IMR-90 (cell line): ENCODE results near the gene MTA3. TPM values are rescaled to one million over a fixed set of nuclear protein-coding genes. Genes with fewer than 3 reads are reported as not detected.

ENCODE experiments used
- ATAC-seq: fragments of 200-7000 bp; cut with Tn5 transposase; 2 replicates; pipeline ENCODE4 v1.9.1; 2020; ENCODE audit warnings: low read depth, mild to moderate bottlenecking, moderate library complexity
- BruUV-seq: library from RNA; stranded (reverse); fragments of 400-500 nt; replicated peaks from 2 replicates; lab custom pipeline; 2021; lab: Mats Ljungman, UMichigan
- CTCF ChIA-PET: fragments of 300-600 bp; formaldehyde crosslinking; extraction: SDS; loops from one replicate; lab custom pipeline; 2021; ENCODE audit warnings: antibody characterized with exemption; lab: Yijun Ruan, JAX
- POLR2A ChIA-PET: fragments of 300-600 bp; sonication (Branson Sonifier 250); formaldehyde crosslinking; loops from one replicate; lab custom pipeline; 2022; ENCODE audit warnings: antibody characterized with exemption; ENCODE audit not compliant: unreplicated experiment; lab: Charles Lee
- DNase-seq: peaks from one replicate; pipeline ENCODE4 v3.0.0; 2013
- H2AFZ ChIP-seq: replicated peaks from 2 replicates; pipeline ENCODE3; 2013; ENCODE audit warnings: low read length, mild to moderate bottlenecking; ENCODE audit not compliant: poor library complexity
- H2AK5ac ChIP-seq: 2 replicates; pipeline ENCODE4 v1.6.1; 2013; ENCODE audit warnings: low read depth, low read length, inconsistent platforms
- H2AK9ac ChIP-seq: replicated peaks from 2 replicates; pipeline ENCODE3; 2013; ENCODE audit warnings: mild to moderate bottlenecking, low read depth, low read length, moderate library complexity; ENCODE audit not compliant: poor library complexity
- H2BK120ac ChIP-seq: 2 replicates; pipeline ENCODE4 v1.6.1; 2013; ENCODE audit warnings: low read depth, low read length, inconsistent platforms
- H2BK15ac ChIP-seq: 3 replicates; pipeline ENCODE4 v1.6.1; 2013; ENCODE audit warnings: low read depth, low read length, inconsistent platforms
- H2BK20ac ChIP-seq: 2 replicates; pipeline ENCODE4 v1.6.1; 2013; ENCODE audit warnings: low read depth, mild to moderate bottlenecking, inconsistent platforms, low read length, moderate library complexity
- H2BK5ac ChIP-seq: 2 replicates; pipeline ENCODE4 v1.6.1; 2013; ENCODE audit warnings: mild to moderate bottlenecking, low read depth, low read length, inconsistent platforms; ENCODE audit not compliant: poor library complexity, severe bottlenecking
- H3K14ac ChIP-seq: replicated peaks from 2 replicates; pipeline ENCODE4 v1.6.1; 2013; ENCODE audit warnings: low read depth, low read length, inconsistent platforms
- H3K18ac ChIP-seq: 2 replicates; pipeline ENCODE4 v1.6.1; 2013; ENCODE audit warnings: low read depth, low read length, control low read depth
- H3K23ac ChIP-seq: 2 replicates; pipeline ENCODE4 v1.6.1; 2013; ENCODE audit warnings: low read depth, low read length, inconsistent platforms
- H3K27ac ChIP-seq: 2 replicates; pipeline ENCODE4 v1.5.1; 2013; ENCODE audit warnings: mild to moderate bottlenecking, control low read depth, low read length; ENCODE audit not compliant: insufficient read depth
- H3K27me3 ChIP-seq: 2 replicates; pipeline ENCODE4 v1.6.1; 2013; ENCODE audit warnings: low read length; ENCODE audit not compliant: control insufficient read depth, insufficient read depth
- H3K36me3 ChIP-seq: 2 replicates; pipeline ENCODE4 v1.6.1; 2013; ENCODE audit warnings: low read length, mixed read lengths; ENCODE audit not compliant: control insufficient read depth, insufficient read depth
- H3K4ac ChIP-seq: 2 replicates; pipeline ENCODE4 v1.6.1; 2013; ENCODE audit warnings: low read depth, low read length, inconsistent platforms
- H3K4me1 ChIP-seq: 2 replicates; pipeline ENCODE4 v1.6.1; 2013; ENCODE audit warnings: low read length, mixed read lengths; ENCODE audit not compliant: control insufficient read depth, insufficient read depth
- H3K4me2 ChIP-seq: 2 replicates; pipeline ENCODE4 v1.6.1; 2013; ENCODE audit warnings: low read depth, mild to moderate bottlenecking, control low read depth, low read length, moderate library complexity
- H3K4me3 ChIP-seq: 2 replicates; pipeline ENCODE4 v1.5.1; 2013; ENCODE audit warnings: low read depth, mild to moderate bottlenecking, control low read depth, low read length, moderate library complexity; ENCODE audit not compliant: insufficient read depth
- H3K56ac ChIP-seq: 2 replicates; pipeline ENCODE4 v1.6.1; 2013; ENCODE audit warnings: low read length, inconsistent platforms; ENCODE audit not compliant: insufficient read depth; ENCODE audit errors: extremely low read depth
- H3K79me1 ChIP-seq, 2 experiments: 2 replicates each; pipeline ENCODE4 v1.6.1; 2013; ENCODE audit warnings: low read length in 2 of 2, inconsistent platforms in 1 of 2, low read depth in 1 of 2
- H3K9ac ChIP-seq: 2 replicates; pipeline ENCODE4 v1.6.1; 2013; ENCODE audit warnings: low read depth, low read length, control low read depth
- H3K9me1 ChIP-seq: 2 replicates; pipeline ENCODE4 v1.6.1; 2013; ENCODE audit warnings: low read length, inconsistent platforms; ENCODE audit not compliant: insufficient read depth
- H3K9me3 ChIP-seq: 2 replicates; pipeline ENCODE4 v1.6.1; 2013; ENCODE audit warnings: low read length; ENCODE audit not compliant: control insufficient read depth, insufficient read depth
- H4K20me1 ChIP-seq: 2 replicates; pipeline ENCODE4 v1.6.1; 2013; ENCODE audit warnings: low read length, inconsistent platforms; ENCODE audit not compliant: insufficient read depth
- H4K5ac ChIP-seq: 2 replicates; pipeline ENCODE4 v1.6.1; 2013; ENCODE audit warnings: mild to moderate bottlenecking, low read depth, low read length, control low read depth
- H4K8ac ChIP-seq, 2 experiments: 2 replicates each; pipeline ENCODE4 v1.6.1; 2013; ENCODE audit warnings: low read depth in 2 of 2, low read length in 2 of 2, control low read depth in 1 of 2, inconsistent platforms in 1 of 2
- H4K91ac ChIP-seq: 2 replicates; pipeline ENCODE4 v1.6.1; 2013; ENCODE audit warnings: low read depth, low read length, inconsistent platforms; ENCODE audit not compliant: insufficient read depth
- BHLHE40 ChIP-seq: fragments of 150-350 bp; IDR thresholded peaks from 2 replicates; pipeline ENCODE4 v1.6.1; 2016; ENCODE audit warnings: mild to moderate bottlenecking, low read depth, low read length
- CEBPB ChIP-seq: IDR thresholded peaks from 2 replicates; pipeline ENCODE4 v1.6.1; 2012; ENCODE audit warnings: low read depth, low read length, improper control_type of control experiment
- CHD1 ChIP-seq: IDR thresholded peaks from 2 replicates; pipeline ENCODE4 v1.6.1; 2012; ENCODE audit warnings: low read depth, low read length, improper control_type of control experiment
- CTCF ChIP-seq: conservative IDR thresholded peaks from 2 replicates; pipeline ENCODE4 v1.5.1; 2012; ENCODE audit warnings: mild to moderate bottlenecking, low read depth, low read length, improper control_type of control experiment
- ELK1 ChIP-seq: fragments of 150-350 bp; IDR thresholded peaks from 2 replicates; pipeline ENCODE4 v1.6.1; 2016; ENCODE audit warnings: low read depth, mild to moderate bottlenecking, low read length, moderate library complexity, borderline replicate concordance
- FOS ChIP-seq: fragments of 150-350 bp; IDR thresholded peaks from 2 replicates; pipeline ENCODE4 v1.6.1; 2016; ENCODE audit warnings: low read depth, low read length
- MAFK ChIP-seq: IDR thresholded peaks from 2 replicates; pipeline ENCODE4 v1.6.1; 2012; ENCODE audit warnings: low read depth, low read length, improper control_type of control experiment
- MAZ ChIP-seq: IDR thresholded peaks from 2 replicates; pipeline ENCODE4 v1.6.1; 2012; ENCODE audit warnings: low read depth, mild to moderate bottlenecking, low read length, improper control_type of control experiment, moderate library complexity, borderline replicate concordance
- MXI1 ChIP-seq: IDR thresholded peaks from 2 replicates; pipeline ENCODE4 v1.6.1; 2012; ENCODE audit warnings: low read depth, mild to moderate bottlenecking, low read length, moderate library complexity, borderline replicate concordance
- NFE2L2 ChIP-seq: fragments of 150-350 bp; IDR thresholded peaks from 2 replicates; pipeline ENCODE4 v1.6.1; 2016; ENCODE audit warnings: low read depth, mild to moderate bottlenecking, low read length
- RAD21 ChIP-seq: IDR thresholded peaks from 2 replicates; pipeline ENCODE4 v1.6.1; 2012; ENCODE audit warnings: low read length, improper control_type of control experiment
- RCOR1 ChIP-seq: IDR thresholded peaks from 2 replicates; pipeline ENCODE4 v1.6.1; 2012; ENCODE audit warnings: mild to moderate bottlenecking, low read length, improper control_type of control experiment; ENCODE audit not compliant: insufficient replicate concordance
- RFX5 ChIP-seq: IDR thresholded peaks from 2 replicates; pipeline ENCODE4 v1.8.0; 2012; ENCODE audit warnings: low read depth, mild to moderate bottlenecking, low read length, moderate library complexity
- SMC3 ChIP-seq: fragments of 150-350 bp; IDR thresholded peaks from 2 replicates; pipeline ENCODE4 v1.6.1; 2016; ENCODE audit warnings: low read depth, mild to moderate bottlenecking, antibody characterized with exemption, low read length, moderate library complexity
- USF2 ChIP-seq: fragments of 150-350 bp; IDR thresholded peaks from 2 replicates; pipeline ENCODE4 v1.6.1; 2017; ENCODE audit warnings: mild to moderate bottlenecking, antibody characterized with exemption, low read length, low read depth
- WGBS, 2 experiments: methylation state at CpG; one replicate each; pipeline versions ENCODE4 v1.1.5 to v1.1.7; 2013; ENCODE audit warnings: missing lambda C conversion rate in 2 of 2; ENCODE audit not compliant: insufficient read length in 1 of 2; ENCODE audit errors: extremely low coverage in 2 of 2; 5-methylcytosine and 5-hydroxymethylcytosine counted together
- dilution Hi-C: fragments of 300-500 bp; cut with HindIII; formaldehyde crosslinking; loops from one replicate; pipeline ENCODE4 v1.14.3; 2018; ENCODE audit warnings: low sequenced_read_pairs; ENCODE audit not compliant: unreplicated experiment
- in situ Hi-C: fragments of 300-500 bp; cut with MboI; formaldehyde crosslinking; loops from 3 replicates; pipeline ENCODE4 v1.14.3; 2019; ENCODE audit warnings: low sequenced_read_pairs, inconsistent platforms, mixed read lengths
- intact Hi-C: fragments of 100-400 bp; cut with micrococcal nuclease; formaldehyde crosslinking; loops from 2 replicates; pipeline ENCODE4 v1.10.0; 2022
- polyA plus RNA-seq, 3 experiments: library from polyadenylated mRNA; depleted of rRNA; stranded (reverse); fragments of >200 nt; gene quantifications; 2 replicates each; pipeline ENCODE4 v1.2.3, GENCODE V29; 2012; ENCODE audit warnings: low replicate concordance in 1 of 3
- total RNA-seq: library from RNA; depleted of rRNA; stranded (reverse); fragments of >200 nt; gene quantifications from 2 replicates; pipeline ENCODE4 v1.2.3, GENCODE V29; 2012

The MTA3 gene
- total and polyA plus RNA-seq, 2 of the 4 experiments (the other 2 are of a cell fraction): 31.9 to 34.3 TPM

GRCh38 chr2:42542871-42543270, 25.6 kb upstream of the MTA3 start:
- DNase-seq (no peak), ATAC-seq (no peak)
- Histone ChIP-seq H3K9me1 (no peaks in the 10 kb centered on the region), H3K9ac (no peak overlapping the region), H2BK5ac (no peak overlapping the region), H4K20me1 (no peaks in the 10 kb centered on the region), H2BK20ac (no peak overlapping the region), H3K4me1 (no peaks in the 10 kb centered on the region), H4K8ac (no peak overlapping the region), H3K4me3 (no peak overlapping the region), H3K14ac (no peak overlapping the region), H2AFZ (no peak overlapping the region), H3K23ac (no peak overlapping the region), H2AK5ac (no peak overlapping the region), H3K18ac (no peak overlapping the region), H3K56ac (no peak overlapping the region), H4K5ac (no peak overlapping the region), H3K4me2 (no peak overlapping the region), H3K9me3 (no peaks in the 10 kb centered on the region), H3K36me3 (no peaks in the 10 kb centered on the region), H3K79me1 (no peaks in the 10 kb centered on the region), H3K27me3 (no peaks in the 10 kb centered on the region; the same call in none of the 2 replicates), H2BK15ac (no peak overlapping the region), H3K4ac (no peak overlapping the region), H2BK120ac (no peak overlapping the region), H3K27ac (no peak overlapping the region), H4K91ac (no peak overlapping the region), H2AK9ac (no peak overlapping the region)
- ChIA-PET POLR2A (no interaction called here), CTCF (no interaction called here)
- dilution Hi-C loops: no loop called here
- in situ Hi-C loops: no loop called here
- intact Hi-C loops: no loop called here
- TF ChIP-seq ELK1: no peak
- no peak for TF ChIP-seq SMC3
- TF ChIP-seq MAZ: no peak
- TF ChIP-seq CTCF: no peak
- TF ChIP-seq RCOR1: no peak
- TF ChIP-seq CHD1: no peak
- no peak for TF ChIP-seq RFX5
- TF ChIP-seq FOS: no peak
- no peak for TF ChIP-seq NFE2L2
- TF ChIP-seq BHLHE40: no peak
- TF ChIP-seq MAFK: no peak
- no peak for TF ChIP-seq MXI1
- TF ChIP-seq RAD21: no peak
- no peak for TF ChIP-seq CEBPB
- no peak for TF ChIP-seq USF2
- BruUV-seq: no TSS peak
- no CpG with 5 or more reads among the region's 4 CpGs for WGBS, 2 experiments
